ENCODE data around the gene CTNNA3.

DNA sequence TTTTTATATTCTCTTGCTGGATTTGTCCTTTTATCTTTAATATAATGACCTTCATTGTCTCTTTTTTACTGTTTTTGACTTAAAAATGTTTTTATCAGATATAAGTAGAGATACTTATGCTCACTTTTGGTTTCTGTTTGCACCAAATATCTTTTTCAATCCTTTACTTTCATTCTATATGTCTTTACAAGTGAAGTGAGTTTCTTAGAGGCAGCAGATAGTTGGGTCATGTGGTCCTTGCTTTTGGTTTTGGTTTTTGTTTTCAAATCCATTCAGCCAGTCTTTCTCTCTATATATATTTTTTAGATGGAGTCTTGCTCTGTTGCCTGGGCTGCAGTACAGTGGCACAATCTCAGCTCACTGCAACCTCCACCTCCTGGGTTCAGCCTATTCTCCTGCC, 1702.5 kb downstream of the CTNNA3 start:
- TF ChIP-seq POLR2A (IDR thresholded peaks at IDR 0.05), result no peak
- TF ChIP-seq, protein P1, sequence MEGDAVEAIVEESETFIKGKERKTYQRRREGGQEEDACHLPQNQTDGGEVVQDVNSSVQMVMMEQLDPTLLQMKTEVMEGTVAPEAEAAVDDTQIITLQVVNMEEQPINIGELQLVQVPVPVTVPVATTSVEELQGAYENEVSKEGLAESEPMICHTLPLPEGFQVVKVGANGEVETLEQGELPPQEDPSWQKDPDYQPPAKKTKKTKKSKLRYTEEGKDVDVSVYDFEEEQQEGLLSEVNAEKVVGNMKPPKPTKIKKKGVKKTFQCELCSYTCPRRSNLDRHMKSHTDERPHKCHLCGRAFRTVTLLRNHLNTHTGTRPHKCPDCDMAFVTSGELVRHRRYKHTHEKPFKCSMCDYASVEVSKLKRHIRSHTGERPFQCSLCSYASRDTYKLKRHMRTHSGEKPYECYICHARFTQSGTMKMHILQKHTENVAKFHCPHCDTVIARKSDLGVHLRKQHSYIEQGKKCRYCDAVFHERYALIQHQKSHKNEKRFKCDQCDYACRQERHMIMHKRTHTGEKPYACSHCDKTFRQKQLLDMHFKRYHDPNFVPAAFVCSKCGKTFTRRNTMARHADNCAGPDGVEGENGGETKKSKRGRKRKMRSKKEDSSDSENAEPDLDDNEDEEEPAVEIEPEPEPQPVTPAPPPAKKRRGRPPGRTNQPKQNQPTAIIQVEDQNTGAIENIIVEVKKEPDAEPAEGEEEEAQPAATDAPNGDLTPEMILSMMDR (IDR thresholded peaks at IDR 0.05), result no peak

All from testis (tissue), 2 donors.